AG04450 (cell line): ENCODE results near the gene BIN1. TPM values are rescaled to one million over a fixed set of nuclear protein-coding genes. Genes with fewer than 3 reads are reported as not detected.

Experiments used
- CTCF ChIA-PET: fragments of 300-600, 350-600 bp; formaldehyde crosslinking; extraction: SDS; loops from one replicate; lab custom pipeline; 2022; ENCODE audit warnings: antibody characterized with exemption, inconsistent platforms; lab: Charles Lee
- POLR2A ChIA-PET: fragments of 350-600 bp; formaldehyde crosslinking; extraction: SDS; loops from one replicate; lab custom pipeline; 2021; ENCODE audit warnings: antibody characterized with exemption, inconsistent platforms; lab: Yijun Ruan, JAX
- DNase-seq: peaks from one replicate; pipeline ENCODE4 v3.0.0-alpha.2; 2011; ENCODE audit warnings: low read depth, low spot score
- H3K27ac ChIP-seq: one replicate; pipeline ENCODE4 v1.5.1; 2012; ENCODE audit warnings: low read depth, low read length, control low read depth
- H3K27me3 ChIP-seq: one replicate; pipeline ENCODE4 v1.6.0; 2012; ENCODE audit warnings: low read length; ENCODE audit not compliant: control insufficient read depth, insufficient read depth
- H3K4me3 ChIP-seq: 2 replicates; pipeline ENCODE4 v1.5.1; 2011; ENCODE audit warnings: mild to moderate bottlenecking, low read depth, low read length, control low read depth
- H3K9me3 ChIP-seq: 2 replicates; pipeline ENCODE4 v1.5.1; 2012; ENCODE audit warnings: low read length; ENCODE audit not compliant: control insufficient read depth, insufficient read depth
- polyA plus RNA-seq: library from polyadenylated mRNA; depleted of rRNA; stranded (reverse); fragments of >200 nt; gene quantifications from 2 replicates; pipeline ENCODE4 v1.2.3, GENCODE V29; 2011
- TF ChIP-seq, protein P1 (sequence below): IDR thresholded peaks from 2 replicates; pipeline ENCODE4 v1.5.1; 2011; ENCODE audit warnings: low read depth, low read length, control low read depth, inconsistent platforms

The BIN1 gene
- polyA plus RNA-seq, 1 experiment: 32.4 TPM

DNA sequence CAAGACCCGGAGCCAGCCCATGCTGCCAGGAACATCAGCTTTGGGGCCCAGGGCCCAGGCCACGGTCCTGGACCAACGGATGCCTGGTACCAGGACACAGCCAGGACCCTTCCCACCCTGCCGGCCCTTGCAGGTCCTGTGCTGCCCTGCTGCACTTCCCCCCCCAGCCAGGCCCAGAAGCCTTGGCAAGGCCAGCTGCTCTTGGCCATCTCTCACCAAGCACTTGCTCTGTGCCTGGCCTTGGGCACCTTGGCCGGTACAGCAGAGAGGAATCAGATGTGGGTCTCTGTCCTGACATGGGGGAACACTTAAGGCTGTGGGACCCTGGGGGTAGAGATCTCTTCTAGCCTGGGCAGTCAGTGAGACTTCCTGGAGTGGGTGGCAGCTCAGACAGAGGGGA, 28.9 kb downstream of the BIN1 start:
- CTCF ChIA-PET: interaction anchor here (3.6 kb wide), 1 partner anchor 10 kb away, joined by 19 read pairs; no protein-coding TSS in a partner anchor
- TF ChIP-seq, protein P1, sequence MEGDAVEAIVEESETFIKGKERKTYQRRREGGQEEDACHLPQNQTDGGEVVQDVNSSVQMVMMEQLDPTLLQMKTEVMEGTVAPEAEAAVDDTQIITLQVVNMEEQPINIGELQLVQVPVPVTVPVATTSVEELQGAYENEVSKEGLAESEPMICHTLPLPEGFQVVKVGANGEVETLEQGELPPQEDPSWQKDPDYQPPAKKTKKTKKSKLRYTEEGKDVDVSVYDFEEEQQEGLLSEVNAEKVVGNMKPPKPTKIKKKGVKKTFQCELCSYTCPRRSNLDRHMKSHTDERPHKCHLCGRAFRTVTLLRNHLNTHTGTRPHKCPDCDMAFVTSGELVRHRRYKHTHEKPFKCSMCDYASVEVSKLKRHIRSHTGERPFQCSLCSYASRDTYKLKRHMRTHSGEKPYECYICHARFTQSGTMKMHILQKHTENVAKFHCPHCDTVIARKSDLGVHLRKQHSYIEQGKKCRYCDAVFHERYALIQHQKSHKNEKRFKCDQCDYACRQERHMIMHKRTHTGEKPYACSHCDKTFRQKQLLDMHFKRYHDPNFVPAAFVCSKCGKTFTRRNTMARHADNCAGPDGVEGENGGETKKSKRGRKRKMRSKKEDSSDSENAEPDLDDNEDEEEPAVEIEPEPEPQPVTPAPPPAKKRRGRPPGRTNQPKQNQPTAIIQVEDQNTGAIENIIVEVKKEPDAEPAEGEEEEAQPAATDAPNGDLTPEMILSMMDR: no peak
- H3K27ac ChIP-seq: no peak overlapping the region
- POLR2A ChIA-PET: no interaction called here
- H3K9me3 ChIP-seq: no peaks in the 10 kb centered on the region; the same call in 1 of the 2 replicates
- H3K27me3 ChIP-seq: no peaks in the 10 kb centered on the region
- no peak for DNase-seq
- H3K4me3 ChIP-seq: no peak overlapping the region

DNA sequence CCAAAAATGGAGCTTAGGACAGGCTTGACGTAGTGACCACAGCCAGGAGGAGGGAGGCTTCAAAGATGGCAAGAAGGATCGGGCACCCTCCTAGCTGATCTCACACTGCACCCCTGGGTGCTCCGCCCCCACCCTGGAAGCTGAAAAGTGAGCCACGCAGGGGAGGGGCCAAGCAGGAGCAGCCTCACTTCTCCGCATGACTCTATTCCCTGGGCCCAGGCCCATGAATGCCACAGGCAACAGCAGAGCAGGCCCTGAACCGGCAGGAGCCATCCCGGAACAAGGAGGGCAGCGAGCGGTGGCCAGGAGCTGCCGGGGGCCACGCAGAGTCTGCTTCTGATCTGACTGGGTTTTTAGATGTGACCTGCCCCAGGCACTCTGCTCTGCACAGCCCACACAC, 30.0 kb downstream of the BIN1 start:
- DNase-seq: no peak
- H3K27me3 ChIP-seq: no peaks in the 10 kb centered on the region
- POLR2A ChIA-PET: no interaction called here
- TF ChIP-seq, protein P1: no peak
- no peak overlapping the region for H3K27ac ChIP-seq
- CTCF ChIA-PET: interaction anchor here (1.2 to 3.6 kb wide), 2 partner anchors 9 kb away, joined by 3 to 19 read pairs; no protein-coding TSS in a partner anchor
- H3K9me3 ChIP-seq: no peaks in the 10 kb centered on the region; the same call in 1 of the 2 replicates
- no peak overlapping the region for H3K4me3 ChIP-seq

DNA sequence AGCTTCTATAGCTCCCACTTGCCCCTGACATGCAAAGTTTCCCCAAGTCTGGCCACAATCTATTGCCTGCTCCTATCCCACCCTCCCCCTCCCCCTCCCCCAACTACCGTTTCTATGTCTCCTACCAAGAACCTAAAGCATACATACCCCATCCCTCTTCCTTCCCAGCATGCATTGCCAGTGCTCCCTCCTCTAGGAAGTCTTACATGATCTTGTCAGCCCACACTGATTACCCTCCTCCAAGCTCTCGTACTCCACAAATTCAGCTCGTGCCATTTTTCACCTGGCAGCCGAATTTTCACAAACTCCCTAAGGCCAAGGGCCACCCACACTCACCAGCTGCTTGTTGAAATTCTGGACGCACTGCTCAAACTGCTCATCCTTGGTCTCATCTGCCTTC, 30.7 kb downstream of the BIN1 start:
- ChIA-PET POLR2A (no interaction called here), CTCF (interaction anchor here (1.2 to 3.6 kb wide), 2 partner anchors 8 to 9 kb away, joined by 3 to 19 read pairs; no protein-coding TSS in a partner anchor)
- no peaks in the 10 kb centered on the region for H3K27me3 ChIP-seq
- no peaks in the 10 kb centered on the region; the same call in 1 of the 2 replicates for H3K9me3 ChIP-seq
- H3K27ac ChIP-seq: no peak overlapping the region
- no peak overlapping the region for H3K4me3 ChIP-seq
- DNase-seq: no peak
- TF ChIP-seq, protein P1: no peak

DNA sequence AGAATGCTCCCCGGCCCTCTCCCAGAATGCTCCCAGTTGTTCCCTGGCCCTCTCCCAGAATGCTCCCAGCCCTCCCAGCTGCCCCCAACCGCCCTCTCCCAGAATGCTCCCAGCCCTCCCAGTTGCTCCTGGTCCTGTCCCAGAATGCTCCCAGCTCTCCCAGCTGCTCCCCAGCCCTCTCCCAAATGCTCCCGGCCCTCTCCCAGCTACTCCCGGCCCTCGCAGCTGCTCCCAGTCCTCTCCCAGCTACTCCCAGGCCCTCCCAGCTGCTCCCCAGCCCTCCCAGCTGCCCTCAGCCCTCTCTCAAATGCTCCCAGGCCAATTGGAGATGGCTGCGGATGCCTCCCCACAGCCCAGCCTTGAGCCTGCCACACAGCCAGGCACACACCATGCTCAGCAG, 31.1 kb downstream of the BIN1 start:
- POLR2A ChIA-PET: no interaction called here
- Histone ChIP-seq H3K27me3 (no peaks in the 10 kb centered on the region), H3K27ac (no peak overlapping the region), H3K9me3 (no peaks in the 10 kb centered on the region; the same call in 1 of the 2 replicates), H3K4me3 (no peak overlapping the region)
- TF ChIP-seq, protein P1: no peak
- no peak for DNase-seq
- CTCF ChIA-PET: interaction anchor here (1.2 to 3.6 kb wide), 2 partner anchors 8 to 10 kb away, joined by 3 to 19 read pairs; no protein-coding TSS in a partner anchor

DNA sequence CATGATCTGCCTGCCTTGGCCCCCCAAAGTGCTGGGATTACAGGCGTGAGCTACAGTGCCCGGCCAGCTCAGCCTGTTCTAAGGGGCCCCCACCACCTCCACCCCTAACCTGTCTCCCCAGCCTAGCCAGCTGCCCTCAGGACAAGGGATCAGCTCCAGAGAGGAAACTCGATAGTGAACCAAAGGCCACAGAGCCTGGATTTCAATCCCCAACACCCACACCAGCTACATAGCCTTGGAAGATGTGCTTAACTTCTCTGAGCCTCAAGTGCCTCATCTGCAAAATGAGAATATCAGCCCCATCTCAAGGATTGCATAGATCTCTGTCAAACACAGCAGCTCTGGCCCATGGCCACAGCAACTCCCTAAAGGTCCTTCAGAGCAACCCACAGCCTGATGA, 32.0 kb downstream of the BIN1 start:
- no peak overlapping the region for H3K27ac ChIP-seq

More for the DNA sequence above, 32.0 kb downstream of the BIN1 start:
- ChIA-PET POLR2A (no interaction called here), CTCF (no interaction called here)
- Histone ChIP-seq H3K4me3 (no peak overlapping the region), H3K27me3 (no peaks in the 10 kb centered on the region), H3K9me3 (no peaks in the 10 kb centered on the region; the same call in 1 of the 2 replicates)
- DNase-seq: no peak
- TF ChIP-seq, protein P1: no peak
